GM18517 (cell line): Measurements from ENCODE around the gene PRSS36.
"Not testable (repeated sequence)": the region's sequence is repeated elsewhere in the genome, so short reads cannot be mapped to it uniquely, and the experiment has no call there.

Experiments used
- ATAC-seq: cut with Tn5 transposase; IDR thresholded peaks from one replicate; pipeline ENCODE4 v1.9.1; 2021; ENCODE audit warnings: mild to moderate bottlenecking, moderate library complexity; ENCODE audit not compliant: unreplicated experiment

The PRSS36 gene

GRCh38 chr16:31184888-31185287 is 35.0 kb upstream of the PRSS36 start:
- ATAC-seq: no peak

- no peak for ATAC-seq
Measured at GRCh38 chr16:31183432-31184428, 33.9 kb upstream of the PRSS36 start.

- ATAC-seq: no peak
Measured at GRCh38 chr16:31182391-31182790, 32.5 kb upstream of the PRSS36 start.

GRCh38 chr16:31181102-31181830 is 31.4 kb upstream of the PRSS36 start:
- ATAC-seq: no peak

- ATAC-seq: peak; percentile 45
Measured at GRCh38 chr16:31179747-31180459, 30.0 kb upstream of the PRSS36 start, which contains the start of gene FUS. TSS of gene FUS (plus strand) at chr16:31180139. CDS start at chr16:31180215, 76 bp downstream.

- ATAC-seq: peak; percentile 0
Measured at GRCh38 chr16:31179219-31179746, 29.4 kb upstream of the PRSS36 start.

GRCh38 chr16:31177136-31177535 is 27.3 kb upstream of the PRSS36 start:
- no peak for ATAC-seq

- not testable (repeated sequence) for ATAC-seq
Measured at GRCh38 chr16:31170048-31170447, 20.2 kb upstream of the PRSS36 start.

GRCh38 chr16:31168848-31169247 is 19.0 kb upstream of the PRSS36 start:
- ATAC-seq: no peak

- ATAC-seq: no peak
Measured at GRCh38 chr16:31167315-31167714, 17.4 kb upstream of the PRSS36 start.

- ATAC-seq: no peak
Measured at GRCh38 chr16:31157136-31157535, 7.3 kb upstream of the PRSS36 start.

- ATAC-seq: not testable (repeated sequence)
Measured at GRCh38 chr16:31150976-31151375, 1.1 kb upstream of the PRSS36 start.

GRCh38 chr16:31149332-31149731 is 534 bp downstream of the PRSS36 start:
- no peak for ATAC-seq

- ATAC-seq: no peak
Measured at GRCh38 chr16:31148896-31149295, 970 bp downstream of the PRSS36 start.

GRCh38 chr16:31148281-31148728 is 1.6 kb downstream of the PRSS36 start:
- ATAC-seq: no peak

GRCh38 chr16:31147574-31147973 is 2.3 kb downstream of the PRSS36 start:
- ATAC-seq: no peak

- no peak for ATAC-seq
Measured at GRCh38 chr16:31145398-31145990, 4.4 kb downstream of the PRSS36 start.

- ATAC-seq: not testable (repeated sequence)
Measured at GRCh38 chr16:31144418-31144817, 5.4 kb downstream of the PRSS36 start.

- no peak for ATAC-seq
Measured at GRCh38 chr16:31143694-31144148, 6.1 kb downstream of the PRSS36 start.

GRCh38 chr16:31143011-31143693 is 6.7 kb downstream of the PRSS36 start:
- no peak for ATAC-seq
